K562 (cell line): ENCODE data around the gene SPATC1L. TPM values are rescaled to one million over a fixed set of nuclear protein-coding genes. Genes with fewer than 3 reads are reported as not detected.

Experiments used
- BCL6 ChIP-seq: fragments of 250-450 bp; sonication (Bioruptor Pico); IDR thresholded peaks from 2 replicates; pipeline ENCODE4 v1.4.0; 2020
- DEAF1 ChIP-seq: fragments of 450-650 bp; formaldehyde crosslinking; IDR thresholded peaks from 2 replicates; pipeline ENCODE4 v1.4.0; 2020; ENCODE audit warnings: mild to moderate bottlenecking, moderate library complexity
- L3MBTL2 ChIP-seq: fragments of 450-650 bp; IDR thresholded peaks from 2 replicates; pipeline ENCODE4 v1.6.1; 2016; ENCODE audit warnings: mild to moderate bottlenecking, moderate library complexity
- MEF2D ChIP-seq: conservative IDR thresholded peaks from 2 replicates; pipeline ENCODE4 v1.6.1; 2016; ENCODE audit warnings: low read depth, missing genetic modification characterization, missing compliant biosample characterization
- RBM14 ChIP-seq: fragments of 200-400 bp; formaldehyde crosslinking; IDR thresholded peaks from 2 replicates; pipeline ENCODE4 v1.6.1; 2018; ENCODE audit warnings: low read depth, mild to moderate bottlenecking, low read length, moderate library complexity, borderline replicate concordance; ENCODE audit not compliant: insufficient read depth
- TEAD2 ChIP-seq: fragments of 450-650 bp; IDR thresholded peaks from 2 replicates; pipeline ENCODE4 v1.6.1; 2016; ENCODE audit warnings: missing genetic modification characterization, control low read depth, missing compliant biosample characterization
- ZNF740 ChIP-seq, 3 experiments: fragments of 200-800 bp in 1 of 3; sonication (Bioruptor generic) in 1 of 3; sonication (generic) in 1 of 3; formaldehyde crosslinking in 1 of 3; IDR thresholded peaks; 2 replicates each; pipeline versions ENCODE4 v1.6.1 to v1.8.0; 2016 to 2022; ENCODE audit warnings: mild to moderate bottlenecking in 2 of 3, missing compliant biosample characterization in 2 of 3, missing genetic modification characterization in 2 of 3, missing genetic modification reagents in 1 of 3
- ZNF778 ChIP-seq: fragments of 450-650 bp; formaldehyde crosslinking; IDR thresholded peaks from 2 replicates; pipeline ENCODE4 v1.4.0; 2020; ENCODE audit warnings: mild to moderate bottlenecking, moderate library complexity
- polyA plus RNA-seq, 8 experiments: library from polyadenylated mRNA; depleted of rRNA in 4 of 8; stranded (reverse) in 5 of 8; unstranded in 3 of 8; fragments of >200 nt; fragmentation: Nextera tagmentation in 2 of 8; fragmentation: Illumina TruSeq in 1 of 8; extraction: Ambion mirVana in 2 of 8; extraction: Trizol in 1 of 8; gene quantifications; 2 replicates each; pipeline versions ENCODE4 v1.2.1 to v1.2.3, GENCODE V29; 2011 to 2014; ENCODE audit warnings: inconsistent platforms in 1 of 8, missing spikeins in 1 of 8
- total RNA-seq, 7 experiments: library from RNA; depleted of rRNA in 6 of 7; stranded (reverse); fragments of >200 nt in 6 of 7; fragmentation: Illumina TruSeq in 2 of 7; extraction: Trizol in 2 of 7; gene quantifications; 2 replicates each; pipeline versions ENCODE4 v1.2.1 to v1.2.3, GENCODE V29; 2011 to 2021; ENCODE audit warnings: low replicate concordance in 1 of 7
- TF ChIP-seq, protein P1 (sequence below): sonication (generic); formaldehyde crosslinking; IDR thresholded peaks from 2 replicates; pipeline ENCODE4 v1.8.1; 2023; ENCODE audit warnings: mild to moderate bottlenecking, missing genetic modification reagents, moderate library complexity
- TF ChIP-seq, protein P2 (sequence below): fragments of 200-600 bp; sonication (generic); IDR thresholded peaks from one replicate; pipeline ENCODE4 v1.6.1; 2012; ENCODE audit warnings: mild to moderate bottlenecking, low read depth, low read length, inconsistent platforms

Gene SPATC1L
- total and polyA plus RNA-seq, 9 of the 15 experiments (the other 6 are each of a cell fraction or from before 2014, with no cell fraction given): 0.14 to 121 (median 34.0) TPM; not detected in 1

- TF ChIP-seq DEAF1 (CRISPR knock-in tag) (0 out of 2 replicates have a peak, but pooled peaks have one; percentile 46), BCL6 (CRISPR knock-in tag) (no peak), TEAD2 (tag) (no peak; the same call in 1 of the 2 replicates), MEF2D (no peak), ZNF740 (CRISPR knock-in tag; IDR thresholded peaks at IDR 0.05) (no peak), ZNF740 (tag; IDR thresholded peaks at IDR 0.05) (no peak), ZNF778 (no peak), RBM14 (no peak), L3MBTL2 (peak; percentile 43; the same call in 1 of the 2 replicates)
- TF ChIP-seq, protein P1, sequence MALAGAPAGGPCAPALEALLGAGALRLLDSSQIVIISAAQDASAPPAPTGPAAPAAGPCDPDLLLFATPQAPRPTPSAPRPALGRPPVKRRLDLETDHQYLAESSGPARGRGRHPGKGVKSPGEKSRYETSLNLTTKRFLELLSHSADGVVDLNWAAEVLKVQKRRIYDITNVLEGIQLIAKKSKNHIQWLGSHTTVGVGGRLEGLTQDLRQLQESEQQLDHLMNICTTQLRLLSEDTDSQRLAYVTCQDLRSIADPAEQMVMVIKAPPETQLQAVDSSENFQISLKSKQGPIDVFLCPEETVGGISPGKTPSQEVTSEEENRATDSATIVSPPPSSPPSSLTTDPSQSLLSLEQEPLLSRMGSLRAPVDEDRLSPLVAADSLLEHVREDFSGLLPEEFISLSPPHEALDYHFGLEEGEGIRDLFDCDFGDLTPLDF (CRISPR knock-in tag): no peak
- TF ChIP-seq, protein P2, sequence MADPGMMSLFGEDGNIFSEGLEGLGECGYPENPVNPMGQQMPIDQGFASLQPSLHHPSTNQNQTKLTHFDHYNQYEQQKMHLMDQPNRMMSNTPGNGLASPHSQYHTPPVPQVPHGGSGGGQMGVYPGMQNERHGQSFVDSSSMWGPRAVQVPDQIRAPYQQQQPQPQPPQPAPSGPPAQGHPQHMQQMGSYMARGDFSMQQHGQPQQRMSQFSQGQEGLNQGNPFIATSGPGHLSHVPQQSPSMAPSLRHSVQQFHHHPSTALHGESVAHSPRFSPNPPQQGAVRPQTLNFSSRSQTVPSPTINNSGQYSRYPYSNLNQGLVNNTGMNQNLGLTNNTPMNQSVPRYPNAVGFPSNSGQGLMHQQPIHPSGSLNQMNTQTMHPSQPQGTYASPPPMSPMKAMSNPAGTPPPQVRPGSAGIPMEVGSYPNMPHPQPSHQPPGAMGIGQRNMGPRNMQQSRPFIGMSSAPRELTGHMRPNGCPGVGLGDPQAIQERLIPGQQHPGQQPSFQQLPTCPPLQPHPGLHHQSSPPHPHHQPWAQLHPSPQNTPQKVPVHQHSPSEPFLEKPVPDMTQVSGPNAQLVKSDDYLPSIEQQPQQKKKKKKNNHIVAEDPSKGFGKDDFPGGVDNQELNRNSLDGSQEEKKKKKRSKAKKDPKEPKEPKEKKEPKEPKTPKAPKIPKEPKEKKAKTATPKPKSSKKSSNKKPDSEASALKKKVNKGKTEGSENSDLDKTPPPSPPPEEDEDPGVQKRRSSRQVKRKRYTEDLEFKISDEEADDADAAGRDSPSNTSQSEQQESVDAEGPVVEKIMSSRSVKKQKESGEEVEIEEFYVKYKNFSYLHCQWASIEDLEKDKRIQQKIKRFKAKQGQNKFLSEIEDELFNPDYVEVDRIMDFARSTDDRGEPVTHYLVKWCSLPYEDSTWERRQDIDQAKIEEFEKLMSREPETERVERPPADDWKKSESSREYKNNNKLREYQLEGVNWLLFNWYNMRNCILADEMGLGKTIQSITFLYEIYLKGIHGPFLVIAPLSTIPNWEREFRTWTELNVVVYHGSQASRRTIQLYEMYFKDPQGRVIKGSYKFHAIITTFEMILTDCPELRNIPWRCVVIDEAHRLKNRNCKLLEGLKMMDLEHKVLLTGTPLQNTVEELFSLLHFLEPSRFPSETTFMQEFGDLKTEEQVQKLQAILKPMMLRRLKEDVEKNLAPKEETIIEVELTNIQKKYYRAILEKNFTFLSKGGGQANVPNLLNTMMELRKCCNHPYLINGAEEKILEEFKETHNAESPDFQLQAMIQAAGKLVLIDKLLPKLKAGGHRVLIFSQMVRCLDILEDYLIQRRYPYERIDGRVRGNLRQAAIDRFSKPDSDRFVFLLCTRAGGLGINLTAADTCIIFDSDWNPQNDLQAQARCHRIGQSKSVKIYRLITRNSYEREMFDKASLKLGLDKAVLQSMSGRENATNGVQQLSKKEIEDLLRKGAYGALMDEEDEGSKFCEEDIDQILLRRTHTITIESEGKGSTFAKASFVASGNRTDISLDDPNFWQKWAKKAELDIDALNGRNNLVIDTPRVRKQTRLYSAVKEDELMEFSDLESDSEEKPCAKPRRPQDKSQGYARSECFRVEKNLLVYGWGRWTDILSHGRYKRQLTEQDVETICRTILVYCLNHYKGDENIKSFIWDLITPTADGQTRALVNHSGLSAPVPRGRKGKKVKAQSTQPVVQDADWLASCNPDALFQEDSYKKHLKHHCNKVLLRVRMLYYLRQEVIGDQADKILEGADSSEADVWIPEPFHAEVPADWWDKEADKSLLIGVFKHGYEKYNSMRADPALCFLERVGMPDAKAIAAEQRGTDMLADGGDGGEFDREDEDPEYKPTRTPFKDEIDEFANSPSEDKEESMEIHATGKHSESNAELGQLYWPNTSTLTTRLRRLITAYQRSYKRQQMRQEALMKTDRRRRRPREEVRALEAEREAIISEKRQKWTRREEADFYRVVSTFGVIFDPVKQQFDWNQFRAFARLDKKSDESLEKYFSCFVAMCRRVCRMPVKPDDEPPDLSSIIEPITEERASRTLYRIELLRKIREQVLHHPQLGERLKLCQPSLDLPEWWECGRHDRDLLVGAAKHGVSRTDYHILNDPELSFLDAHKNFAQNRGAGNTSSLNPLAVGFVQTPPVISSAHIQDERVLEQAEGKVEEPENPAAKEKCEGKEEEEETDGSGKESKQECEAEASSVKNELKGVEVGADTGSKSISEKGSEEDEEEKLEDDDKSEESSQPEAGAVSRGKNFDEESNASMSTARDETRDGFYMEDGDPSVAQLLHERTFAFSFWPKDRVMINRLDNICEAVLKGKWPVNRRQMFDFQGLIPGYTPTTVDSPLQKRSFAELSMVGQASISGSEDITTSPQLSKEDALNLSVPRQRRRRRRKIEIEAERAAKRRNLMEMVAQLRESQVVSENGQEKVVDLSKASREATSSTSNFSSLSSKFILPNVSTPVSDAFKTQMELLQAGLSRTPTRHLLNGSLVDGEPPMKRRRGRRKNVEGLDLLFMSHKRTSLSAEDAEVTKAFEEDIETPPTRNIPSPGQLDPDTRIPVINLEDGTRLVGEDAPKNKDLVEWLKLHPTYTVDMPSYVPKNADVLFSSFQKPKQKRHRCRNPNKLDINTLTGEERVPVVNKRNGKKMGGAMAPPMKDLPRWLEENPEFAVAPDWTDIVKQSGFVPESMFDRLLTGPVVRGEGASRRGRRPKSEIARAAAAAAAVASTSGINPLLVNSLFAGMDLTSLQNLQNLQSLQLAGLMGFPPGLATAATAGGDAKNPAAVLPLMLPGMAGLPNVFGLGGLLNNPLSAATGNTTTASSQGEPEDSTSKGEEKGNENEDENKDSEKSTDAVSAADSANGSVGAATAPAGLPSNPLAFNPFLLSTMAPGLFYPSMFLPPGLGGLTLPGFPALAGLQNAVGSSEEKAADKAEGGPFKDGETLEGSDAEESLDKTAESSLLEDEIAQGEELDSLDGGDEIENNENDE: no peak
Observed at GRCh38 chr21:46153247-46154154, 30.8 kb downstream of the SPATC1L start (continued).
